ENCODE measurements around the gene B3GAT1. TPM values are rescaled to one million over a fixed set of nuclear protein-coding genes. Genes with fewer than 3 reads are reported as not detected.
A peak's percentile ranks its signal among the peaks of the same experiment; 100 is the strongest.

Gene B3GAT1
- total and polyA plus RNA-seq, 12 donors: 0.04 to 0.60 (median 0.08) TPM; not detected in 6

GRCh38 chr11:134369656-134370525 lies 42.2 kb downstream of the B3GAT1 start:
- H3K27ac ChIP-seq: no peak overlapping the region
- H3K9me3 ChIP-seq: no peaks in the 10 kb centered on the region
- no peaks in the 10 kb centered on the region for H3K4me1 ChIP-seq
- TF ChIP-seq, protein P1, sequence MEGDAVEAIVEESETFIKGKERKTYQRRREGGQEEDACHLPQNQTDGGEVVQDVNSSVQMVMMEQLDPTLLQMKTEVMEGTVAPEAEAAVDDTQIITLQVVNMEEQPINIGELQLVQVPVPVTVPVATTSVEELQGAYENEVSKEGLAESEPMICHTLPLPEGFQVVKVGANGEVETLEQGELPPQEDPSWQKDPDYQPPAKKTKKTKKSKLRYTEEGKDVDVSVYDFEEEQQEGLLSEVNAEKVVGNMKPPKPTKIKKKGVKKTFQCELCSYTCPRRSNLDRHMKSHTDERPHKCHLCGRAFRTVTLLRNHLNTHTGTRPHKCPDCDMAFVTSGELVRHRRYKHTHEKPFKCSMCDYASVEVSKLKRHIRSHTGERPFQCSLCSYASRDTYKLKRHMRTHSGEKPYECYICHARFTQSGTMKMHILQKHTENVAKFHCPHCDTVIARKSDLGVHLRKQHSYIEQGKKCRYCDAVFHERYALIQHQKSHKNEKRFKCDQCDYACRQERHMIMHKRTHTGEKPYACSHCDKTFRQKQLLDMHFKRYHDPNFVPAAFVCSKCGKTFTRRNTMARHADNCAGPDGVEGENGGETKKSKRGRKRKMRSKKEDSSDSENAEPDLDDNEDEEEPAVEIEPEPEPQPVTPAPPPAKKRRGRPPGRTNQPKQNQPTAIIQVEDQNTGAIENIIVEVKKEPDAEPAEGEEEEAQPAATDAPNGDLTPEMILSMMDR (IDR thresholded peaks at IDR 0.05): no peak
- DNase-seq (no peak), ATAC-seq (no peak)
- H3K4me3 ChIP-seq: no peak overlapping the region
- intact Hi-C loops (cut with DNase I): no loop called here
- 75 to 77% methylated on average over 30 of the region's 30 CpGs for WGBS, 2 donors
- peaks cover 0 to 27% (median 10%) of the 10 kb centered on the region in 7 donors for H3K27me3 ChIP-seq
- H3K36me3 ChIP-seq: no peaks in the 10 kb centered on the region

DNA sequence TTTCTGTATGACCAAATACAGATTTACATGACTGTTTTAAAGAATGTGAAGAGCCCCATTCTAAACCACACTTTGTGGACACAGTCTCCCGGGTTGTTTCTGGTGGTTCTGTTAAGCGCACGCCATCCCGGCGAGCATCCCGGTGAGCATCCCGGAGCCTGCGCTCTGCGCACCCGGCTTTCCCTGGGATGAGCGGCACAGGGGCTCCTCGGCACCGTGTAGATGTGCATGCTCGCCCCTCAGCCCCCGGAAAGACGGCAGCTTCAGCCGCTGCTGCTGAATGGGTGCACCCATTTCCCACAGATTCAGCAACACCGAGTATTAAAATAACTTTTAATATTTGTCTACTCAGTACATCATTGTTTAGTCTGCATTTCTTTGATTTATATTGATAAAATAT lies 44.3 kb downstream of the B3GAT1 start:
- no peaks in the 10 kb centered on the region for H3K4me1 ChIP-seq
- intact Hi-C loops (cut with DNase I): no loop called here
- ATAC-seq (no peak), DNase-seq (no peak)
- H3K4me3 ChIP-seq: no peak overlapping the region
- no peak overlapping the region for H3K27ac ChIP-seq
- H3K36me3 ChIP-seq: no peaks in the 10 kb centered on the region
- H3K27me3 ChIP-seq: peaks cover 0 to 45% (median 22%) of the 10 kb centered on the region in 7 donors
- WGBS, 2 donors: 91% methylated on average over 18 of the region's 18 CpGs
- TF ChIP-seq, protein P1 (IDR thresholded peaks at IDR 0.05): no peak
- H3K9me3 ChIP-seq: no peaks in the 10 kb centered on the region

GRCh38 chr11:134366254-134366653 lies 45.8 kb downstream of the B3GAT1 start:
- Histone ChIP-seq H3K36me3 (no peaks in the 10 kb centered on the region), H3K4me1 (no peaks in the 10 kb centered on the region), H3K27me3 (peaks cover 0 to 51% (median 30%) of the 10 kb centered on the region in 7 donors), H3K27ac (no peak overlapping the region), H3K4me3 (no peak overlapping the region), H3K9me3 (no peaks in the 10 kb centered on the region)
- WGBS, 2 donors: 55 to 62% methylated on average over 7 of the region's 7 CpGs
- intact Hi-C loops (cut with DNase I): no loop called here
- DNase-seq (no peak), ATAC-seq (no peak)
- TF ChIP-seq, protein P1 (IDR thresholded peaks at IDR 0.05): no peak

GRCh38 chr11:134365011-134365925 lies 46.8 kb downstream of the B3GAT1 start:
- peak in 1 of 8 donors; percentile 8 for ATAC-seq
- intact Hi-C loops (cut with DNase I): no loop called here
- TF ChIP-seq, protein P1 (IDR thresholded peaks at IDR 0.05): no peak

More at GRCh38 chr11:134365011-134365925, 46.8 kb downstream of the B3GAT1 start:
- Histone ChIP-seq H3K4me1 (peaks cover 0 to 3% (median 0%) of the 10 kb centered on the region in 9 donors), H3K27ac (no peak overlapping the region), H3K36me3 (no peaks in the 10 kb centered on the region), H3K9me3 (no peaks in the 10 kb centered on the region), H3K27me3 (peaks cover 0 to 56% (median 31%) of the 10 kb centered on the region in 7 donors), H3K4me3 (no peak overlapping the region)
- 67 to 72% methylated on average over 21 to 22 of the region's 22 CpGs for WGBS, 2 donors
- DNase-seq: no peak

Data from heart right ventricle (tissue), 16 donors.